Small intestine (tissue), 7 donors: ENCODE data around the gene C1RL. TPM values are rescaled to one million over a fixed set of nuclear protein-coding genes. Genes with fewer than 3 reads are reported as not detected.
"Not testable (repeated sequence)": the region's sequence is repeated elsewhere in the genome, so short reads cannot be mapped to it uniquely, and the experiment has no call there.

Experiments used
- DNase-seq, 2 donors: peaks; one replicate each; pipeline versions ENCODE4 v3.0.0 to v3.0.0-alpha.2; 2013
- FAIRE-seq: peaks from 2 replicates; lab custom pipeline; 2012; peaks lifted over from hg19 to GRCh38; lab: Jason Lieb, UNC
- H3K27ac ChIP-seq, 3 donors: one replicate each; pipeline ENCODE4 v1.5.1; 2013; ENCODE audit warnings: low read length in 2 of 3, mild to moderate bottlenecking in 2 of 3, control low read depth in 1 of 3, inconsistent platforms in 1 of 3, low read depth in 1 of 3, moderate library complexity in 1 of 3
- H3K27me3 ChIP-seq, 3 donors: one replicate each; pipeline ENCODE4 v1.6.1; 2013; ENCODE audit warnings: low read length in 3 of 3, inconsistent platforms in 1 of 3; ENCODE audit not compliant: control insufficient read depth in 3 of 3, insufficient read depth in 3 of 3
- H3K36me3 ChIP-seq, 3 donors: one replicate each; pipeline ENCODE4 v1.6.1; 2013; ENCODE audit warnings: low read length in 3 of 3, inconsistent platforms in 1 of 3, low read depth in 1 of 3, mild to moderate bottlenecking in 1 of 3, moderate library complexity in 1 of 3; ENCODE audit not compliant: control insufficient read depth in 3 of 3, insufficient read depth in 2 of 3
- H3K4me1 ChIP-seq, 3 donors: one replicate each; pipeline ENCODE4 v1.6.1; 2013; ENCODE audit warnings: low read length in 2 of 3, inconsistent platforms in 1 of 3, low read depth in 1 of 3, mild to moderate bottlenecking in 1 of 3, moderate library complexity in 1 of 3; ENCODE audit not compliant: control insufficient read depth in 3 of 3, insufficient read depth in 2 of 3
- H3K4me3 ChIP-seq, 3 donors: one replicate each; pipeline ENCODE4 v1.5.1; 2013; ENCODE audit warnings: low read length in 3 of 3, control low read depth in 1 of 3, inconsistent platforms in 1 of 3, low read depth in 1 of 3, mild to moderate bottlenecking in 1 of 3, moderate library complexity in 1 of 3
- H3K9me3 ChIP-seq, 2 donors: one replicate each; pipeline ENCODE4 v1.6.1; 2013; ENCODE audit warnings: low read depth in 1 of 2, low read length in 1 of 2; ENCODE audit not compliant: control insufficient read depth in 2 of 2, insufficient read depth in 1 of 2
- WGBS, 3 donors: extraction: QIAGEN DNeasy Blood & Tissue Kit; methylation state at CpG; one replicate each; pipeline ENCODE4 v1.1.7; 2013; 5-methylcytosine and 5-hydroxymethylcytosine counted together
- polyA plus RNA-seq, 4 donors: library from polyadenylated mRNA; stranded (reverse) in 3 of 4; unstranded in 1 of 4; fragments of 200-250 nt in 3 of 4; fragments of 120-200 nt in 1 of 4; gene quantifications; one replicate each; pipeline versions ENCODE4 v1.2.1 to v1.2.3, GENCODE V29; 2013
- donor health status: healthy with polysubstance abuse.
- donor health status: control.
- donor health status: control.
- donor health status: Bipolar disorder and iron deficiency.
- donor health status: healthy.

Gene C1RL
- polyA plus RNA-seq, 4 donors: 10.0 to 77.1 (median 22.1) TPM

- Histone ChIP-seq H3K9me3 (no peaks in the 10 kb centered on the region), H3K27ac (no peak overlapping the region), H3K4me3 (no peak overlapping the region), H3K4me1 (peaks cover 0 to 4% (median 4%) of the 10 kb centered on the region in 3 donors), H3K27me3 (peaks cover 0 to 3% (median 0%) of the 10 kb centered on the region in 3 donors), H3K36me3 (no peaks in the 10 kb centered on the region)
- FAIRE-seq (no peak), DNase-seq (no peak)
- WGBS, 3 donors: 91 to 95% (median 92%) methylated on average over 9 of the region's 9 CpGs
These were observed 50.1 kb downstream of the C1RL start for GRCh38 chr12:7058850-7059395.

GRCh38 chr12:7058163-7058845, 50.7 kb downstream of the C1RL start:
- H3K36me3 ChIP-seq: no peaks in the 10 kb centered on the region
- peaks cover 0 to 4% (median 4%) of the 10 kb centered on the region in 3 donors for H3K4me1 ChIP-seq
- 73 to 78% (median 75%) methylated on average over 3 of the region's 3 CpGs for WGBS, 3 donors
- no peak for FAIRE-seq
- no peak for DNase-seq
- H3K9me3 ChIP-seq: no peaks in the 10 kb centered on the region
- H3K4me3 ChIP-seq: no peak overlapping the region
- H3K27ac ChIP-seq: no peak overlapping the region
- H3K27me3 ChIP-seq: peaks cover 0 to 3% (median 0%) of the 10 kb centered on the region in 3 donors

DNA sequence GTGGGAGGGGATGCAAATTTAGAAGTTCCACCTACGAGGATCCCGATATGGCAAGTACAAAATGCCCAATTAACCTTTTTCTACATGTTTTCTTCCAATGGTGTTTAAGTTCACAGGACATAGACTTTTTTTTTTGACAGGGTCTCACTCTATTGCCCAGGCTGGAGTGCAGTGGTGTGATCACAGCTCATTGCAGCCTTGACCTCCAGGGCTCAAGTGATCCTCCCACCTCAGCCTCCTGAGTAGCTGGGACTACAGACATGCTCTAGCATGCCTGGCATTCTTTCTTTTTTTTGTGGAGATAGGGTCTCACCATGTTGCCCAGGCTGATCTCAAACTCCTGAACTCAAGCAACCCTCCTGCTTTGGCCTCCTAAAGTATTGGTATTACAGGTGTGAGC, 53.3 kb downstream of the C1RL start:
- H3K27me3 ChIP-seq, H3K36me3 ChIP-seq, FAIRE-seq, H3K4me3 ChIP-seq, DNase-seq, H3K9me3 ChIP-seq, H3K27ac ChIP-seq, H3K4me1 ChIP-seq: not testable (repeated sequence)
- 85 to 90% (median 90%) methylated on average over 2 of the region's 2 CpGs for whole genome bisulfite sequencing, 3 donors

DNA sequence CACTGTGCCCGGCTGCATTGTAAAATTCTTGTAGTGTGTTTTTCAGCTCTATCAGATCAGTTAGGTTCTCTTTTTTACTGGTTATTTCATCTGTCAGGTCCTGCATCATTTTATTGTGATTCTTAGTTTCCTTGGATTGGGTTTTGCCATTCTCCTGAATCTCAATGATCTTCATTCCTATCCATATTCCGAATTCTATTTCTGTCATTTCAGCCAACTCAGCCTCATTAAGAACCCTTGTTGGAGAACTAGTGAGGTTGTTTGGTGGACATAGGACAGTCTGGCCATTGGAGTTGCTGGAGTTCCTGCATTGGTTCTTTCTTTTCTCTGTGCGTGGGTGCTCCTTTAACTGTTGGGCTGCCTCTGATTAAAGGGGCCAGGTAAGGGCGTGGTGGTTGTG, 54.1 kb downstream of the C1RL start:
- FAIRE-seq: no peak
- H3K9me3 ChIP-seq: no peaks in the 10 kb centered on the region
- WGBS, 3 donors: 68 to 82% (median 78%) methylated on average over 4 of the region's 4 CpGs
- no peak overlapping the region for H3K4me3 ChIP-seq
- peaks cover 0 to 7% (median 0%) of the 10 kb centered on the region in 3 donors for H3K27me3 ChIP-seq
- H3K36me3 ChIP-seq: no peaks in the 10 kb centered on the region
- H3K27ac ChIP-seq: no peak overlapping the region
- peaks cover 0 to 4% (median 0%) of the 10 kb centered on the region in 3 donors for H3K4me1 ChIP-seq
- no peak for DNase-seq

DNA sequence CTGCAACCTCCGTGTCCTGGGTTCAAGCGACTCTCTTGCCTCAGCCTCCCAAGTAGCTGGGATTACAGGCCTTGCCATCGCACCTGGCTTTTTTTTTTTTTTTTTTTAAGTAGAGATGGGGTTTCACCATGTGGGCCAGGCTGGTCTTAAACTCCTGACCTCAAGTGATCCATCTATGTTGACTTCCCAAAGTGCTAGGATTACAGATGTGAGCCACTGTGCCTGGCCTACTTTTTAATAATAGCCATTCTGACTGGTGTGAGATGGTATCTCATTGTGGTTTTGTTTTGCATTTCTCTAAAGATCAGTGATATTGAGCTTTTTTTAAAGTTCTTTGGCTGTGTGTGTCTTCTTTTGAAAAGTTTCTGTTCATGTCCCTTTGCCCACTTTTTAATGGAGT, 59.0 kb downstream of the C1RL start:
- not testable (repeated sequence) for H3K27me3 ChIP-seq, H3K36me3 ChIP-seq, DNase-seq, H3K9me3 ChIP-seq, FAIRE-seq, H3K4me1 ChIP-seq, H3K27ac ChIP-seq, H3K4me3 ChIP-seq
- 86 to 97% (median 95%) methylated on average over 3 of the region's 3 CpGs for WGBS, 3 donors

DNA sequence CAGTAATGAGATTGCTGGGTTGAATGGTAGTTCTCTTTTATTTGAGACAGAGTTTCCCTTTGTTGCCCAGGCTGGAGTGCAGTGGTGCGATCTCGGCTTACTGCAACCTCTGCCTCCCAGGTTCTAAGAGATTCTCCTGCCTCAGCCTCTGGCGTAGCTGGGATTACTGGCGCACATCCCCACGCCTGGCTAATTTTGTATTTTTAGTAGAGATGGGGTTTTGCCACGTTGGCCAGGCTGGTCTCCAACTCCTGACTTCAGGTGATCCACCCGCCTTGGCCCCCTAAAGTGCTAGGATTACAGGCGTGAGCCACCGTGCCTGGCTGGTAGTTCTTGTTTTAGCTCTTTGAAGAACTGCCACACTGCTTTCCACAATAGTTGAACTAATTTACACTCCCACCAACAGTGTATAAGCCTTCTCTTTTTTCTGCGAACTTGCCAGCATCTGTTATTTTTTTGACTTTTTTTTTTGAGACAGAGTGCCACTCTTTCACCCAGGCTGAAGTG, 59.5 kb downstream of the C1RL start:
- H3K4me1 ChIP-seq, H3K4me3 ChIP-seq, H3K27ac ChIP-seq, DNase-seq, H3K9me3 ChIP-seq, FAIRE-seq, H3K27me3 ChIP-seq, H3K36me3 ChIP-seq: not testable (repeated sequence)
- 89 to 93% (median 91%) methylated on average over 10 of the region's 10 CpGs for WGBS, 3 donors

DNA sequence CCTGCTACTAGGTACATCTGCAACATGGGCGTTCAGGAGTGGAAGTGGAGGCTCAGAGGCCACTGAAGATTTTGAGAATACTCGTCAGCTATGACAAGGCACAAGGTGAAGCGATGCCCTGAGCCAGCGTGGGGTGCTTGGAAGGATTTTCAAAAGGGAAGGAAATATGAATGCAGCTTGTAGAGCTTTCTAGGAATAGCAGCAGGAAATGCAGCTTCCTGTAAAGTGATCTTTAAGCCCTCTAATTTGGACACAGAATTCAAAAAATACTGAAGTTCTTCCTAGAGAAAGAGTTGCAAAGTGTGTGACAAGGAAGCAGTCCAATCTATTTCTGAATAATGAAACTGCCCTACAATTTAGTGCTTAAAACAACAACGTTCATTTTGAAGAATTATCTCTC, 61.7 kb downstream of the C1RL start:
- WGBS, 3 donors: 57 to 72% (median 65%) methylated on average over 5 of the region's 5 CpGs
- no peak for FAIRE-seq

DNA sequence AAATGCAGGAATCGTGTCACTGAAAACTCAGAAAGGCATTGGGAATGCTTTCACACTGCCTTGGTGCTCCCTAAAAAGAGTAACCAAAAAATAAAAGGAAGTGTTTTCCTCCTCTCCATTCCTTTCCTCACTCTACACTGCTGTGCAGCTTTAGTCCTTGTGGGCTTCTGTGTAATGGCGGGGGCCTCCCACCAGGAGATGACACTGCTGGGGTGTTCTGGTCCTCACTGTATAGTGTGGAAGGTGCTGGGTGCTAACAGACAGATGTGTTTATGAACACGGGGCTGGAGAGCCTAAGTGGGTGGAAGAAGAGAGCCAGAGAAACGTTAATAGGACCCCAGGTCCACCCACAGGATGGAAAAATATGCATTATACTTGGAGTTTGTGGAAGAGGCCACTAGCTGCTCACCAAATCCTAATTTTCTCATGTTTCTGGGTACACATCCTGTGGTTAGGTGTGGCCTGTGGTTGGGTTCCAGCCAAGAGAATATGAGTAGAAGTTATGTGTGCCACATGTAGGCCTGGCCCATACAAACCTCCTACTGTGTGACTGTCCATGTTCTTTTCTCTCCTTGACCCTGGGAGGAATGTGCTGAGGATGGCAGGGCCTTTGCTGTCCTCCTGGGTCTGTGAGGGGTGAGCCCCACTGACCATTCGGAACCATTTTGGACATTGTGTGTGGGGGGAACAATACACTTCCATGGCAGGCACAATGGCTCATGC, 62.5 kb downstream of the C1RL start:
- FAIRE-seq (no peak), DNase-seq (no peak)
- no peaks in the 10 kb centered on the region for H3K9me3 ChIP-seq
- no peaks in the 10 kb centered on the region for H3K4me1 ChIP-seq
- no peaks in the 10 kb centered on the region for H3K36me3 ChIP-seq
- no peaks in the 10 kb centered on the region for H3K27me3 ChIP-seq
- no peak overlapping the region for H3K4me3 ChIP-seq
- no peak overlapping the region for H3K27ac ChIP-seq
- 78 to 81% (median 80%) methylated on average over 5 of the region's 5 CpGs for WGBS, 3 donors

More for the DNA sequence above, 61.7 kb downstream of the C1RL start:
- no peak overlapping the region for H3K4me3 ChIP-seq
- no peaks in the 10 kb centered on the region for H3K36me3 ChIP-seq
- H3K27ac ChIP-seq: no peak overlapping the region
- no peaks in the 10 kb centered on the region for H3K4me1 ChIP-seq
- H3K27me3 ChIP-seq: peaks cover 0 to 4% (median 0%) of the 10 kb centered on the region in 3 donors
- no peak for DNase-seq
- H3K9me3 ChIP-seq: no peaks in the 10 kb centered on the region
